Sigmoid colon (tissue), 7 donors: ENCODE measurements around the gene COMP. TPM values are rescaled to one million over a fixed set of nuclear protein-coding genes. Genes with fewer than 3 reads are reported as not detected.

ENCODE experiments used
- DNase-seq: peaks from one replicate; pipeline ENCODE4 v3.0.0-alpha.2; 2019
- H3K27ac ChIP-seq, 4 donors: fragments of 200-600 bp; sonication (generic); one replicate each; pipeline ENCODE4 v1.5.1; 2016 to 2019; ENCODE audit warnings: mild to moderate bottlenecking in 1 of 4
- H3K27me3 ChIP-seq, 3 donors: fragments of 200-600 bp; sonication (generic); one replicate each; pipeline ENCODE4 v1.5.1; 2019; ENCODE audit warnings: mild to moderate bottlenecking in 1 of 3
- H3K36me3 ChIP-seq, 4 donors: fragments of 200-600 bp; sonication (generic); one replicate each; pipeline ENCODE4 v1.5.1; 2016 to 2019
- H3K4me1 ChIP-seq, 4 donors: fragments of 200-600 bp; sonication (generic); one replicate each; pipeline ENCODE4 v1.5.1; 2017 to 2019
- H3K4me3 ChIP-seq, 4 donors: fragments of 200-600 bp; sonication (generic); one replicate each; pipeline ENCODE4 v1.5.1; 2017 to 2019; ENCODE audit warnings: mild to moderate bottlenecking in 2 of 4, moderate library complexity in 1 of 4
- H3K9me3 ChIP-seq, 4 donors: fragments of 200-600 bp in 3 of 4; sonication (generic) in 3 of 4; one replicate each; pipeline versions ENCODE4 v1.5.1 to v1.6.1; 2013 to 2019
- CTCF ChIP-seq, 4 experiments: fragments of 450-650 bp in 3 of 4; fragments of 200-600 bp in 1 of 4; IDR thresholded peaks; one replicate each; pipeline ENCODE4 v1.5.1; 2016 to 2019; ENCODE audit warnings: antibody characterized with exemption in 4 of 4, mild to moderate bottlenecking in 3 of 4, moderate library complexity in 2 of 4
- EP300 ChIP-seq, 4 donors: sonication (generic); formaldehyde crosslinking; IDR thresholded peaks; one replicate each; pipeline ENCODE4 v1.6.1; 2017; ENCODE audit warnings: antibody characterized with exemption in 4 of 4
- POLR2A ChIP-seq, 2 donors: fragments of 450-650 bp; IDR thresholded peaks; one replicate each; pipeline ENCODE4 v1.6.1; 2016; ENCODE audit warnings: antibody characterized with exemption in 2 of 2, mild to moderate bottlenecking in 2 of 2, moderate library complexity in 2 of 2
- POLR2AphosphoS5 ChIP-seq, 4 donors: sonication (generic); formaldehyde crosslinking; IDR thresholded peaks; one replicate each; pipeline ENCODE4 v1.6.1; 2017; ENCODE audit warnings: antibody characterized with exemption in 4 of 4
- whole genome bisulfite sequencing, 2 donors: extraction: QIAGEN DNeasy Blood & Tissue Kit; methylation state at CpG; one replicate each; pipeline ENCODE4 v1.1.7; 2013; 5-methylcytosine and 5-hydroxymethylcytosine counted together
- intact Hi-C: fragments of 100-400 bp; cut with DNase I; formaldehyde crosslinking; loops from one replicate; pipeline ENCODE4 v1.15.1; 2023
- polyA plus RNA-seq, 3 donors: library from polyadenylated mRNA; stranded (reverse); fragments of 200-250 nt; gene quantifications; one replicate each; pipeline ENCODE4 v1.2.3, GENCODE V29; 2013
- total RNA-seq, 4 donors: library from RNA; depleted of rRNA; stranded (reverse); fragments of >200 nt; gene quantifications; one replicate each; pipeline ENCODE4 v1.1.0, GENCODE V29; 2016
- donor health status: healthy with polysubstance abuse.
- donor health status: Bipolar disorder and iron deficiency.
- donor health status: healthy.

COMP gene
- total and polyA plus RNA-seq, 7 donors: 0.22 to 6.9 (median 0.66) TPM; not detected in 2

GRCh38 chr19:18803550-18804138 lies 12.5 kb upstream of the COMP start:
- Histone ChIP-seq H3K36me3 (no peaks in the 10 kb centered on the region), H3K27ac (no peak overlapping the region), H3K4me3 (no peak overlapping the region), H3K9me3 (no peaks in the 10 kb centered on the region), H3K4me1 (no peaks in the 10 kb centered on the region), H3K27me3 (peaks cover 5 to 45% (median 6%) of the 10 kb centered on the region in 3 donors)
- intact Hi-C loops: no loop called here
- no peak for TF ChIP-seq POLR2AphosphoS5 (IDR thresholded peaks at IDR 0.05)
- TF ChIP-seq CTCF (IDR thresholded peaks at IDR 0.05): no peak
- TF ChIP-seq POLR2A (IDR thresholded peaks at IDR 0.05): no peak
- no peak for TF ChIP-seq EP300 (IDR thresholded peaks at IDR 0.05)
- 87 to 92% methylated on average over 5 of the region's 5 CpGs for WGBS, 2 donors
- no peak for DNase-seq

GRCh38 chr19:18802354-18802753 lies 11.2 kb upstream of the COMP start:
- H3K27ac ChIP-seq: no peak overlapping the region
- no peaks in the 10 kb centered on the region for H3K9me3 ChIP-seq
- H3K27me3 ChIP-seq: peaks cover 5 to 55% (median 10%) of the 10 kb centered on the region in 3 donors
- H3K4me3 ChIP-seq: no peak overlapping the region
- intact Hi-C loops: no loop called here
- no peaks in the 10 kb centered on the region for H3K36me3 ChIP-seq
- no peak for DNase-seq
- H3K4me1 ChIP-seq: no peaks in the 10 kb centered on the region
- TF ChIP-seq CTCF (IDR thresholded peaks at IDR 0.05) (no peak), EP300 (IDR thresholded peaks at IDR 0.05) (no peak), POLR2AphosphoS5 (IDR thresholded peaks at IDR 0.05) (no peak), POLR2A (IDR thresholded peaks at IDR 0.05) (no peak)
- WGBS, 2 donors: 77 to 81% methylated on average over 11 of the region's 11 CpGs

GRCh38 chr19:18800636-18801035 lies 9.5 kb upstream of the COMP start:
- intact Hi-C loops: no loop called here
- Histone ChIP-seq H3K27ac (no peak overlapping the region), H3K9me3 (no peaks in the 10 kb centered on the region), H3K4me1 (peaks cover 0 to 2% (median under 1%) of the 10 kb centered on the region in 4 donors), H3K27me3 (peaks cover 5 to 66% (median 20%) of the 10 kb centered on the region in 3 donors), H3K36me3 (no peaks in the 10 kb centered on the region), H3K4me3 (no peak overlapping the region)
- DNase-seq: no peak
- TF ChIP-seq POLR2AphosphoS5 (IDR thresholded peaks at IDR 0.05) (no peak), POLR2A (IDR thresholded peaks at IDR 0.05) (no peak), EP300 (IDR thresholded peaks at IDR 0.05) (no peak), CTCF (IDR thresholded peaks at IDR 0.05) (no peak)
- WGBS, 2 donors: 87% methylated on average over 10 of the region's 10 CpGs

GRCh38 chr19:18800079-18800478 lies 9.0 kb upstream of the COMP start:
- H3K4me1 ChIP-seq: peaks cover 0 to 6% (median 2%) of the 10 kb centered on the region in 4 donors
- no peak overlapping the region for H3K27ac ChIP-seq
- intact Hi-C loops: no loop called here
- no peaks in the 10 kb centered on the region for H3K36me3 ChIP-seq
- DNase-seq: no peak
- no peak overlapping the region for H3K4me3 ChIP-seq
- H3K27me3 ChIP-seq: peaks cover 5 to 71% (median 26%) of the 10 kb centered on the region in 3 donors
- H3K9me3 ChIP-seq: no peaks in the 10 kb centered on the region
- no peak for TF ChIP-seq POLR2A (IDR thresholded peaks at IDR 0.05)

GRCh38 chr19:18799389-18799970 lies 8.4 kb upstream of the COMP start:
- H3K9me3 ChIP-seq: no peaks in the 10 kb centered on the region
- H3K4me3 ChIP-seq: no peak overlapping the region
- DNase-seq: no peak
- H3K27ac ChIP-seq: no peak overlapping the region
- peaks cover 0 to 6% (median 2%) of the 10 kb centered on the region in 4 donors for H3K4me1 ChIP-seq
- intact Hi-C loops: no loop called here
- H3K36me3 ChIP-seq: no peaks in the 10 kb centered on the region
- no peak for TF ChIP-seq EP300 (IDR thresholded peaks at IDR 0.05)
- TF ChIP-seq POLR2A (IDR thresholded peaks at IDR 0.05): no peak
- TF ChIP-seq POLR2AphosphoS5 (IDR thresholded peaks at IDR 0.05): no peak
- TF ChIP-seq CTCF (IDR thresholded peaks at IDR 0.05): no peak
- peaks cover 5 to 71% (median 29%) of the 10 kb centered on the region in 3 donors for H3K27me3 ChIP-seq
